T follicular helper cell (primary cell): ENCODE results near the gene LAIR1.
"Not testable (repeated sequence)": the region's sequence is repeated elsewhere in the genome, so short reads cannot be mapped to it uniquely, and the experiment has no call there.

Experiments
- DNase-seq: peaks from one replicate; pipeline ENCODE4 v3.0.0-alpha.2; 2020; ENCODE audit warnings: low read depth

LAIR1 gene

GRCh38 chr19:54341295-54341694, 23.4 kb downstream of the LAIR1 start:
- DNase-seq: no peak

GRCh38 chr19:54339646-54340358, 24.9 kb downstream of the LAIR1 start:
- DNase-seq: no peak

GRCh38 chr19:54338521-54338920, 26.2 kb downstream of the LAIR1 start:
- no peak for DNase-seq

DNA sequence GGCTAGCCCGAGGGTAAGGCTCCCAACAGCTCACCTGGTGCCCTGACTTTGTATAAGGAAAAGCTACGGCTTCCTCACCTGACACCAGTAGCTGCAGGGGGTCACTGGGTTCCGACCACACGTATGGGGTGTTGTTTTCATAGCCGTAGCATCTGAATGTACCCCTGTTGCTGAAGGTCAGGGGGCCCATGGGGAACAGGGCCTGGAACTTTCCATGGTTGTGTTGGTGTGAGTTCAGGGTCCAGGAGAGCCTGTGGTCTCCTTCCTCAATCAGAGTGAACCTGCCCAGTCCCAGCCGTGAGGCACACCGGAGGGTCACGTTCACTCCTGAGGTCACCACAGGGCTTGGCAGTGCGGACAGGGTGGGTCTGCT, 26.9 kb downstream of the LAIR1 start:
- DNase-seq: no peak

DNA sequence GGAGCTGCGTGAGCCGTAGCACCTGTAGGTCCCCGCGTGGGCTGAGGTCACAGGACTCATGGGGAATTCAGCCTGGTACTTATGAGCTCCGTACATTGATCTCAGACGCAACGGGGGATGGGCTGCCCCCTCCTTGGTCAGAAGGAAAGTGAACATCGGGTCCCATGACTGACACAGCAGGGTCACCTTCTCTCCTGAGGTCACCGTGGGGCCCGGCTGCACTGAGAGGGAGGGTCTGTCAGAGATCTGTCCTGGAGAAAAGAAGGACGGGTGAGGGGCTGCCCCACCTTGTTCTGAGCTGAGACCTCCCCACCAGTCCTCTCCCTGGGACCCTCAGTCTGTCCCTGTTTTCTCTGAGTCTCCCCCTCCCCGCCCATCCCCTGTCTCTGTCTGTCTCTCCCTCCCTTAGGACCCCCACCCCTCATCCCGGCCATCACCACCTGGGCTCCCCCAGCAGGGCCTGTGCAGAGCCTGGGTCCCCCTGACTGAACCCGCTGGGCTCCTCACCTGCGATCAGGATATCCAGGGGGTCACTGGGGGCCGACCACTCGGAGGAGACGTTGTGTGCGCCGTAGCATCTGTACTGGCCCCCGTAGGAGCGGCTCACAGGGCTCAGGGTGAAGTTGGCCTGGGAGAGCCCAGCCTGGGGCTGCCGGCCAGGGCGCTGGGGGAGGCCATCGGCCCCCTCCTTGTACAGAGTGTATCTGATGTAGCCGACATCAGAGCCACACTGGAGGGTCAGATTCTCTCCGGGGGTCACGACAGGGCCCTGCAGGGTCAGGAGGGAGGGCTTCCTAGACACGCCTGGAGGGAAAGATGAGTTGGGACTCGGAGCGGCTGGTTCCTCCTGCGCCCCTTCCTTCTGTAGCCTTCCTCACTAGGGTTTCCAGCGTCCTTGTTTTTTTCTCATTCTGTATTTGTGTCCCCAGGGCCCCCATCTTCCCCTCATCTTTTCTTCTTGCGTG, 27.6 kb downstream of the LAIR1 start:
- DNase-seq: no peak

GRCh38 chr19:54335979-54336892, 28.5 kb downstream of the LAIR1 start:
- no peak for DNase-seq

DNA sequence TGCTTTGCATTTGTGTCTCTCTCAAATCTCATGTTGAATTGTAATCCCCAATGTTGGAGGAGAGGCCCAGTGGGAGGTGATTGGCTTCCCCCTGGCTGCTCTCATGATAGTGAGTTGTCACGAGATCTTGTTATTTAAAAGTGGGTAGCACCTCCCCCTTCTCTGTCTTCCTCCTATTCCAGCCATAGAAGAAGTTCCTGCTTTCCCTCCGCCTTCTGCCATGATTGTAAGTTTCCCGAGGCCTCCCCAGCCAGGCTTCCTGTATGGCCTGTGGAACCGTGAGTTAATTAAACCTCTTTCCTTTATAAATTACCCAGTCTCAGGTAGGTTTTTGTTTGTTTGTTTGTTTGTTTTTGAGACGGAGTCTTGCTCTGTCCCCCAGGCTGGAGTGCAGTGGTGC, 29.6 kb downstream of the LAIR1 start:
- no peak for DNase-seq

- no peak for DNase-seq
These were observed 31.0 kb downstream of the LAIR1 start for GRCh38 chr19:54333586-54334298.

DNA sequence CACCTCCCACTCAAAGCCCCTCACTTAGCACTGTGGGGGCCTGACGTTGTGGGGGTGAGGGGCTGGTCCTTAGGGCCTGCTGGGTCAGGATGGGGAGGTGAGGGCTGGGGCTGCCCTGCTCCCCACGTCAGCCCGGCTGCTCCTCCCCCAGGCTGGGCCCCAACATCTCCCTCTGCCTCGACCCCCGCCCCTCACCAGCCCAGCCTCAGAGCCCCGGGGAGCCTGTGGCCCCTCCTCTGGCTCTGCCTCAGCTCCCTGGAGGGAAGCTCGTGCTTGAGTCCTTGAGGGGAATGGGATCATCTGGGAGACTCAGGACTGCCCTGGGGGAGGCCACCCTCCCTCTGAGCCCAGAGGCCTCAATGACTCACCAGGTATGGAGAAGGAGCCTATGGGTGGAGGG, 32.6 kb downstream of the LAIR1 start:
- DNase-seq: no peak

- no peak for DNase-seq
These were observed 33.1 kb downstream of the LAIR1 start for GRCh38 chr19:54331626-54332025.

GRCh38 chr19:54329476-54330165, 35.1 kb downstream of the LAIR1 start:
- no peak for DNase-seq

DNA sequence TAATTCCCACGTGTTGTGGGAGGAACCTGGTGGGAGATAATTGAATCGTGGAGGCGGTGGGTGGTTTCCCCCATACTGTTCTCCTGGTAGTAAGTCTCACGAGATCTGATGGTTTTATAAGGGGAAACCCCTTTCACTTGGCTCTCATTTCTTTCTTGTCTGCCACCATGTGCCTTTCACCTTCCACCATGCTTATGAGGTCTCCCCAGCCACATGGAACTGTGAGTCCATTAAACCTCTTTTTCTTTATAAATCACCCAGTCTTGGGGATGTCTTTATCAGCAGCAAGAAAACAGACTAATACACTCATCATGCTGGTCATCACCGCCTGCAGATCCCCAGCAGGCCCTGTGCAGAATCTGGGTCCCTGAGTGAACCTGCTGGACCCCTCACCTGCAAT, 36.0 kb downstream of the LAIR1 start:
- DNase-seq: not testable (repeated sequence)

- DNase-seq: no peak
These were observed 39.1 kb downstream of the LAIR1 start for GRCh38 chr19:54325631-54326030.

GRCh38 chr19:54325194-54325621, 39.5 kb downstream of the LAIR1 start:
- peak; percentile 21 for DNase-seq

DNA sequence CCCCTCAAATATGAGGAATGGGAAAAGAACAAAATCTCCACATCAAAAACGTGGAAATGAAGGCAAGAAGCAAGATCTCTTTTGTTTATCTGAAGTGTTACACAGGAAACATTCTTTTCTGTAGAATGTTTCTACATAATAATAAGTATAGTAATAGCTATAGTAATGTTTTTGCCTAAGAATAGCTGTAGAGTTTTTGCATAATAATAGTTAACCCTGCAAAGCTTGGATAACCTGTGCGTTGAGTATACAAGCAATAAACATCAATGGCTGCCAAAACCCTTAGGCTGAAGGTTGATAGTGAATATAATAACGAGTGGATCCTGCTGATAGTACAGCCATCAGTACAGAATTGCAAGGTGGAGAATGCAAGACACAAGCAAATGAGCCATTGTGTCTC, 40.7 kb downstream of the LAIR1 start:
- no peak for DNase-seq

GRCh38 chr19:54322934-54323333, 41.8 kb downstream of the LAIR1 start:
- DNase-seq: not testable (repeated sequence)

DNA sequence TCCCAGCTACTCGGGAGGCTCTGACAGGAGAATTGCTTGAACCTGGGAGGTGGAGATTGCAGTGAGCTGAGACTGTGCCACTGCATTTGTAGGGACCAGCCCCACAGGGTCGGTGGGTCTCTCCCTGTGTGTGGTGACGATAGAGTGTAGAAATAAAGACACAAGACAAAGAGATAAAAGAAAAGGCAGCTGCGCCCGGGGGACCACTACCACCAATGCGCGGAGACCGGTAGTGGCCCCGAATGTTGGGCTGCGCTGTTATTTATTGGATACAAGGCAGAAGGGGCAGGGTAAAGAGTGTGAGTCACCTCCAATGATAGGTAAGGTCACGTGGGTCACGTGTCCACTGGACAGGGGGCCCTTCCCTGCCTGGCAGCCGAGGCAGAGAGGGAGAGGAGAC, 42.4 kb downstream of the LAIR1 start:
- not testable (repeated sequence) for DNase-seq

DNA sequence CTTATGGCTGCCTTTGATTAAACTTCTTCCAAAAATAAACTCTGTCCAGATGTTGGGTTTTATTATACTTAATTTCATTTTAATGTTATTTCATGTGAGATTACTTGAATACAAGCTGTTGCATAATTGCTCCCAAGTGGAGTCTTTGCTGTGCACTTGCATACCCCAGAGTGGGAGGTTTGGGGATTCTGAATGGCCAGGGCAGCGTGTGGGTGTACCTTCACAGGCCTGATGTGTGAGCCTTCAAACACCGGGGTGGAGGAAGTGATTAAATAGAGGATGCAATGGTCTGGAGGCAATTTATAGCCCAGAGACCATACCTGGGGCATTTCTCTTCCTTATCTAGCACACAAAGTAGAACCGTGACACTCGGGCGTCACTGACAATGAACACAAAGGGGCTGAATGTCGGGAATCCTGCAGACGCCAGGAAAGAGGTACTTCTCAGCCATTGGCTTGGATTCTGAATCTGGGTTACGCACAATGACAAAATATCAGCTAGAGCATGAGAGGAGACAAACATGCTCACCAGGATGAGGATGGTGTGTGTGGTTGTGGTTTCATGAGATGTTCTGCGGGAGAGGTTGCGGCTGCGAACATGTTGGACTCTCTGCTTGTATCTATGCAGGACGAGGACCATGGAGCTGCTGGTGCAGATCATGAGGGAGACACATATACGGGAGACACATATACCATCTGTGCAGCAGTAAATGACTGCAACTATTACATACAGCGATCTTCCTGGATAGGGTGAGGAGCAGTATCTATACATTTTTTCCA, 44.6 kb downstream of the LAIR1 start:
- DNase-seq: no peak

DNA sequence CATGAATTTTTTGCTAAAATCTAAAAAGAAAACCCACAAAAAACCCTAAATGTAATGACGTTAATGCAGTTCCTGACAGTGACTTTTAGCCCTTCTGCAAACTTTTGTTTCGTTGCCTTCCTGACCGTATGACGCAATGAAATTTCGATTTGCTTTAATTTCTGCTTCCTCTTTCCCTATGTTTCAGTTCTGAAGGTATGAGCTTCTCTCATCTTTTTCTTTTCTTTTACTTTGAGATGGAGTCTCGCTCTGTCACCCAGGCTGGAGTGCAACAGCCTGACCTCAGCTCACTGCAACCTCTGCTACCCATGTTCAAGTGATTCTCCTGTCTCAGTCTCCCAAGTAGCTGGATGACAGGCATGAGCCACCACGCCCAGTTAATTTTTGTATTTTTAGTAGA, 45.7 kb downstream of the LAIR1 start:
- no peak for DNase-seq

GRCh38 chr19:54317965-54318240, 46.8 kb downstream of the LAIR1 start:
- DNase-seq: no peak
